HEK293 (cell line): ENCODE measurements around the gene BHMT.

Source experiments
- CTCF ChIA-PET: fragments of 350-600 bp; formaldehyde crosslinking; extraction: SDS; loops from one replicate; lab custom pipeline; 2021; ENCODE audit warnings: antibody characterized with exemption; lab: Yijun Ruan, JAX
- POLR2A ChIA-PET: fragments of 300-600 bp; formaldehyde crosslinking; extraction: SDS; loops from one replicate; lab custom pipeline; 2020; ENCODE audit warnings: antibody characterized with exemption, inconsistent platforms; lab: Yijun Ruan, JAX
- H3K27ac ChIP-seq: fragments of 200-500 bp; sonication (Bioruptor generic); 2 replicates; pipeline ENCODE4 v1.5.1; 2014; ENCODE audit warnings: low read depth, low read length, control low read depth, inconsistent platforms; ENCODE audit errors: extremely low read depth
- H3K36me3 ChIP-seq, 2 experiments: fragments of 200-500 bp in 1 of 2; sonication (Bioruptor generic) in 1 of 2; 1 replicate in 1 of 2; 2 replicates in 1 of 2; pipeline ENCODE4 v1.5.1; 2014 to 2017; ENCODE audit warnings: inconsistent platforms in 2 of 2, low read length in 2 of 2; ENCODE audit not compliant: control insufficient read depth in 2 of 2, insufficient read depth in 1 of 2
- H3K4me1 ChIP-seq: fragments of 200-500 bp; sonication (Bioruptor generic); 2 replicates; pipeline ENCODE4 v1.5.1; 2014; ENCODE audit warnings: mild to moderate bottlenecking, low read length, inconsistent platforms; ENCODE audit not compliant: control insufficient read depth, insufficient read depth
- H3K4me3 ChIP-seq: 2 replicates; pipeline ENCODE4 v1.5.1; 2011; ENCODE audit warnings: low read depth, mild to moderate bottlenecking, control low read depth, low read length, moderate library complexity
- H3K9me3 ChIP-seq: fragments of 200-500 bp; sonication (Bioruptor generic); 2 replicates; pipeline ENCODE4 v1.5.1; 2014; ENCODE audit warnings: low read depth, low read length, inconsistent platforms; ENCODE audit not compliant: control insufficient read depth, insufficient read depth
- PBX3 ChIP-seq: sonication (generic); formaldehyde crosslinking; IDR thresholded peaks from 2 replicates; pipeline ENCODE4 v1.8.1; 2022; ENCODE audit warnings: mild to moderate bottlenecking, moderate library complexity, missing genetic modification reagents
- TSHZ1 ChIP-seq: fragments of 450-650 bp; formaldehyde crosslinking; IDR thresholded peaks from 2 replicates; pipeline ENCODE4 v1.5.1; 2016; ENCODE audit warnings: missing biosample characterization, missing genetic modification characterization, borderline replicate concordance
- ZBTB1 ChIP-seq: fragments of 450-650 bp; formaldehyde crosslinking; IDR thresholded peaks from 2 replicates; pipeline ENCODE4 v1.5.1; 2016; ENCODE audit warnings: missing biosample characterization, missing genetic modification characterization
- ZBTB11 ChIP-seq: fragments of 450-650 bp; formaldehyde crosslinking; conservative IDR thresholded peaks from 2 replicates; pipeline ENCODE4 v1.5.1; 2016; ENCODE audit warnings: low read depth, missing biosample characterization, missing genetic modification characterization
- ZBTB7A ChIP-seq: fragments of 450-650 bp; formaldehyde crosslinking; IDR thresholded peaks from 2 replicates; pipeline ENCODE4 v1.5.1; 2016; ENCODE audit warnings: low read depth, missing biosample characterization, missing genetic modification characterization
- ZNF155 ChIP-seq: fragments of 450-650 bp; formaldehyde crosslinking; IDR thresholded peaks from 2 replicates; pipeline ENCODE4 v1.5.1; 2016; ENCODE audit warnings: missing biosample characterization, missing genetic modification characterization
- ZNF2 ChIP-seq: fragments of 450-650 bp; formaldehyde crosslinking; IDR thresholded peaks from 2 replicates; pipeline ENCODE4 v1.5.1; 2016; ENCODE audit warnings: missing biosample characterization, missing genetic modification characterization
- ZNF274 ChIP-seq, 2 experiments: fragments of 200-500 bp in 1 of 2; fragments of 450-650 bp in 1 of 2; sonication (Bioruptor generic) in 1 of 2; formaldehyde crosslinking in 1 of 2; IDR thresholded peaks; 2 replicates each; pipeline versions ENCODE4 v1.5.1 to v1.6.1; 2014 to 2016; ENCODE audit warnings: borderline replicate concordance in 1 of 2, inconsistent platforms in 1 of 2, low read length in 1 of 2, missing biosample characterization in 1 of 2, missing genetic modification characterization in 1 of 2
- ZNF280D ChIP-seq: fragments of 450-650 bp; formaldehyde crosslinking; IDR thresholded peaks from 2 replicates; pipeline ENCODE4 v1.5.1; 2016; ENCODE audit warnings: missing biosample characterization, missing genetic modification characterization
- ZNF394 ChIP-seq: fragments of 450-650 bp; formaldehyde crosslinking; IDR thresholded peaks from 2 replicates; pipeline ENCODE4 v1.5.1; 2016; ENCODE audit warnings: missing biosample characterization, missing genetic modification characterization, mild to moderate bottlenecking, moderate library complexity, borderline replicate concordance
- ZNF433 ChIP-seq: fragments of 450-650 bp; formaldehyde crosslinking; IDR thresholded peaks from 2 replicates; pipeline ENCODE4 v1.5.1; 2016; ENCODE audit warnings: missing biosample characterization, missing genetic modification characterization, low read depth
- ZNF510 ChIP-seq: fragments of 450-650 bp; formaldehyde crosslinking; IDR thresholded peaks from 2 replicates; pipeline ENCODE4 v1.5.1; 2018; ENCODE audit warnings: mild to moderate bottlenecking, missing genetic modification characterization, missing biosample characterization; ENCODE audit not compliant: insufficient replicate concordance
- ZNF521 ChIP-seq: fragments of 450-650 bp; formaldehyde crosslinking; IDR thresholded peaks from 2 replicates; pipeline ENCODE4 v1.5.1; 2017; ENCODE audit warnings: missing biosample characterization, mild to moderate bottlenecking, missing genetic modification characterization
- ZNF654 ChIP-seq: fragments of 450-650 bp; formaldehyde crosslinking; IDR thresholded peaks from 2 replicates; pipeline ENCODE4 v1.5.1; 2016; ENCODE audit warnings: low read depth, missing biosample characterization, missing genetic modification characterization
- ZNF670 ChIP-seq: fragments of 450-650 bp; formaldehyde crosslinking; IDR thresholded peaks from 2 replicates; pipeline ENCODE4 v1.5.1; 2016; ENCODE audit warnings: missing biosample characterization, missing genetic modification characterization, low read depth
- ZNF76 ChIP-seq: fragments of 450-650 bp; formaldehyde crosslinking; IDR thresholded peaks from 2 replicates; pipeline ENCODE4; 2016; ENCODE audit warnings: low read depth, missing biosample characterization, missing genetic modification characterization, borderline replicate concordance
- ZXDB ChIP-seq: fragments of 450-650 bp; formaldehyde crosslinking; IDR thresholded peaks from 2 replicates; pipeline ENCODE4 v1.5.1; 2016; ENCODE audit warnings: missing biosample characterization, missing genetic modification characterization

Gene BHMT

GRCh38 chr5:79124607-79125006, 13.0 kb downstream of the BHMT start:
- H3K4me1 ChIP-seq: no peaks in the 10 kb centered on the region
- H3K27ac ChIP-seq: no peak overlapping the region
- H3K9me3 ChIP-seq: no peaks in the 10 kb centered on the region
- H3K4me3 ChIP-seq: no peak overlapping the region
- no peaks in the 10 kb centered on the region for H3K36me3 ChIP-seq
- ChIA-PET POLR2A (no interaction called here), CTCF (interaction anchor here (3.8 kb wide), 1 partner anchor 99 kb away, joined by 18 read pairs; no protein-coding TSS in a partner anchor)
- TF ChIP-seq ZNF76 (no peak), ZNF510 (no peak), ZBTB7A (tag by site-specific recombination) (no peak), ZNF654 (tag by site-specific recombination) (no peak), ZNF670 (tag by site-specific recombination) (no peak), ZBTB11 (tag by site-specific recombination) (no peak), ZBTB1 (no peak), ZNF433 (no peak), ZNF155 (tag by site-specific recombination) (no peak), TSHZ1 (no peak), ZNF280D (tag by site-specific recombination) (no peak), ZNF521 (tag by site-specific recombination) (no peak), ZNF394 (no peak), ZNF274 (IDR thresholded peaks at IDR 0.05; ENCODE audit: low read length) (no peak), ZNF274 (tag by site-specific recombination; IDR thresholded peaks at IDR 0.05; ENCODE audit: borderline replicate concordance) (no peak), ZNF2 (tag by site-specific recombination) (no peak), PBX3 (CRISPR knock-in tag) (no peak), ZXDB (tag by site-specific recombination) (no peak)
